GM12874 (cell line): ENCODE measurements around the gene DUS4L.

ENCODE experiments used
- CTCF ChIP-seq: IDR thresholded peaks from 2 replicates; pipeline ENCODE4 v1.5.1; 2011; ENCODE audit warnings: low read depth, mild to moderate bottlenecking, control low read depth, low read length, moderate library complexity; ENCODE audit not compliant: insufficient read depth

Gene DUS4L

GRCh38 chr7:107596881-107597581, 33.3 kb downstream of the DUS4L start:
- no peak for TF ChIP-seq CTCF

- no peak for TF ChIP-seq CTCF
Observed at GRCh38 chr7:107597582-107597916, 33.8 kb downstream of the DUS4L start.

GRCh38 chr7:107597953-107598352, 34.2 kb downstream of the DUS4L start:
- no peak for TF ChIP-seq CTCF

- no peak for TF ChIP-seq CTCF
Observed at GRCh38 chr7:107599262-107599661, 35.5 kb downstream of the DUS4L start.

- TF ChIP-seq CTCF: no peak
Observed at GRCh38 chr7:107600816-107601215, 37.0 kb downstream of the DUS4L start.

- TF ChIP-seq CTCF: no peak
Observed at GRCh38 chr7:107605218-107605815, 41.5 kb downstream of the DUS4L start.

GRCh38 chr7:107606303-107606702, 42.5 kb downstream of the DUS4L start:
- TF ChIP-seq CTCF: no peak
